NCI-H187 (cell line): Measurements from ENCODE around the gene CBLL1.

Experiments
- DNase-seq, 2 experiments: peaks; one replicate each; lab custom pipeline; 2025; lab: John Stamatoyannopoulos, UW

Gene CBLL1

DNA sequence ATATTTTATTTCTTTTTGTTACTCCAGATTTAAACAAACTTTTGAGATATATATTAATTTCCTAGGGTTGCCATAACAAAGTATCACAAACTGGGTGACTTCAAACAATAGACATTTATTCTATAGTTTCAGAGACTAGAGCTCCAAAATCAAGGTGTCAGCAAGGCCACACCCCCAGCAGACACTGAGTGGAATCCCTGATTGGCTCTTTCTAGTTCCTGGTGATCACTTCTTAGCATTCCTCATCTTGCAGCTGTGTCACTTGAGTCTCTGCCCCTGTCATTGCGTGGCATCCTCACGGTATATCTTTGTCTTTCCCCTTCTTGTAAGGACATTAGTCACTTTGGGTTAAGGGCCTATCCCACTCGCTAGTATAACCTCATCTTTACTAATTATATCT is 66.7 kb downstream of the CBLL1 start:
- DNase-seq, result no peak
